Stimulated activated CD4-positive, alpha-beta T cell treated with anti-CD3 and anti-CD28 coated beads, TNF-alpha, amount 100 ng/mL, for 1 hour (primary cell): Measurements from ENCODE around the gene ZNF595.
"Not testable (repeated sequence)": the region's sequence is repeated elsewhere in the genome, so short reads cannot be mapped to it uniquely, and the experiment has no call there.

Experiments
- DNase-seq, 3 donors: peaks; one replicate each; pipeline ENCODE4 v3.0.0-alpha.2; 2020; ENCODE audit warnings: low read depth in 3 of 3, low spot score in 1 of 3

The ZNF595 gene

GRCh38 chr4:52804-53479 is at the start of gene ZNF595:
ZNF595 (plus strand) TSS chr4:53321; CDS start chr4:53489, 168 bp downstream.
- DNase-seq = not testable (repeated sequence)

- DNase-seq = not testable (repeated sequence)
These were observed 42.9 kb upstream of the ZNF595 start for GRCh38 chr4:9937-10870.

GRCh38 chr4:11095-11815 is 41.9 kb upstream of the ZNF595 start:
- not testable (repeated sequence) for DNase-seq

- DNase-seq = not testable (repeated sequence)
These were observed 41.2 kb upstream of the ZNF595 start for GRCh38 chr4:11816-12417.

GRCh38 chr4:18128-18527 is 35.0 kb upstream of the ZNF595 start:
- not testable (repeated sequence) for DNase-seq

GRCh38 chr4:18589-18988 is 34.5 kb upstream of the ZNF595 start:
- DNase-seq = not testable (repeated sequence)

- not testable (repeated sequence) for DNase-seq
These were observed 30.2 kb upstream of the ZNF595 start for GRCh38 chr4:22882-23281.

- DNase-seq = not testable (repeated sequence)
These were observed 28.8 kb upstream of the ZNF595 start for GRCh38 chr4:24359-24758.

- not testable (repeated sequence) for DNase-seq
These were observed 25.6 kb upstream of the ZNF595 start for GRCh38 chr4:27501-27900.

- DNase-seq = not testable (repeated sequence)
These were observed 24.2 kb upstream of the ZNF595 start for GRCh38 chr4:28767-29542.

- DNase-seq = not testable (repeated sequence)
These were observed 19.8 kb upstream of the ZNF595 start for GRCh38 chr4:33314-33713.

GRCh38 chr4:36559-37415 is 16.3 kb upstream of the ZNF595 start:
- DNase-seq = not testable (repeated sequence)

GRCh38 chr4:38202-38601 is 14.9 kb upstream of the ZNF595 start:
- DNase-seq = not testable (repeated sequence)

GRCh38 chr4:43375-43774 is 9.7 kb upstream of the ZNF595 start:
- DNase-seq = not testable (repeated sequence)

- not testable (repeated sequence) for DNase-seq
These were observed 1.9 kb upstream of the ZNF595 start for GRCh38 chr4:51253-51652.

- DNase-seq = not testable (repeated sequence)
These were observed 1.4 kb upstream of the ZNF595 start for GRCh38 chr4:51655-52277.

- not testable (repeated sequence) for DNase-seq
These were observed 400 bp downstream of the ZNF595 start for GRCh38 chr4:53521-53920.

GRCh38 chr4:64733-65132 is 11.6 kb downstream of the ZNF595 start:
- not testable (repeated sequence) for DNase-seq

GRCh38 chr4:71830-72229 is 18.7 kb downstream of the ZNF595 start:
- DNase-seq = no peak
